Inferior parietal cortex (tissue), 1 donor: ENCODE measurements around the gene PLA2R1.

Experiments
- DNase-seq: peaks from one replicate; pipeline ENCODE4 v3.0.0-alpha.2; 2016; ENCODE audit errors: extremely low spot score

The PLA2R1 gene

DNA sequence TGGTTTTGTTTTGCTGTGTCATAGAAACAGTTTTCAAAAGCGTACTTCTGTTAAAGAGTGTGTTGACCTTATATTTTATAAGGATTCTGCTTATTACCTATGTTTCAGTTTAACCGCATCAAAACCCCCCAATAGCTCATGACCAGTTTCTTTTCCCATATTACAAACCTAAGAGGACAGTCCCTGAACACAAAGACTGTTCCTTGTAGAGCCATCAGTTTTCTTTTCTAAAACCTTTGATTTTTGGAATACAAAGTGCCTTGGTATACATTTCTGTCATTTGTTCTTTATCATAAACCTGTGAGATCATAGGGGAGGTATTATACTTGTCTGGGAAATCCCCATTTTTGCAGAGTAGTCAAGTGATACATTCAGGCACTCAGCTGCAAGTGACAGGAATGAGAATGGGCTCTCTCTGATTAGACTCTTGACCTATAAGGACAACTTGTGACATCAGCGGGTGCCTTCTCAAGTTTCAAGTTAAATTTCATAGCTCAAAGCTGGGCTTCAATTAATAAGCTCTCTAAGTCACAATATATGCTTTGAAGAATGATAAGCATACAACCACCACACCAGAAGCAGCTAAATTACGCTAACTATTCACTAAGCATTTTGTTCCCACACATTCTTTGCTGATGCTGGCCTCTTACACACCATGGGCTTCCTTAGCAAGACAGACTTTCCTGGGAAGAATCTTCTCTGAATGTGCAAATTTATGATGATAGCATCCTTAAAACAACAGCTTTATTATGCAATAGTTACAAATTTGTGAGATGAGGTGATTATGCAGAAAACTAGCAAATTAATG, 167.0 kb downstream of the PLA2R1 start:
- no peak for DNase-seq

DNA sequence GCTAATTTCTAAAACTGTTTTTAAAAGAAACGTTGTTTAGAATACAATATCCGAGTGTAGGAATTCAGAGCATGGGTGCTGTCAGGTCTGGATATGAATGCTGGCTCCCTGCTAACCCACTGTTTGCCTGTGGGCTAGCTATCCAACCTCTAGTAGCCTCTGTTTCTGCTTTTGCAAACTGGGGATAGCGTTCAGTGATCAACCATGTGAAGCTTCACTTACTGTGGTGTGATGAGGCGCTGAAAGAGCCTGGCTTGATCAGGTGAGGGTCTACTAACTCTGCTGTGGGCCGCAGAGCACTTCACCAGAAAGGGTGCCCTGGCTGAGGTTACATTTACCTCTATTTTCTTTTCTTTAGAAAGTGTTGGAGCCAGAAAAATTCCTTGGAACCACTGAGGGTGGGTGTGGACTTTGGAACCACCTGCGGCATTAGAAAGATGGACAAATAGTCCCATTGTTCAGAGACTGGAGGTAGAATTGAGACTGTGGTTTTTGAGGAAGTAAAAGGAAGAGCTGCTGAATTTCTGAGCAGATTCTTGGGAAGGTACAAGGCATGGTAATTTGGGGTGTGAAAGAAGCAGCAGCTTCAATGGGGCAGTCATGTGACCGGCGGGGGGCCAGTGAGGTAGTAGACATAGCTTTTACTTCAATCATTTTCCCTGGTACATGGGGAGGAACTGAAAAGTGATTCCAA, 168.1 kb downstream of the PLA2R1 start:
- DNase-seq, result no peak

DNA sequence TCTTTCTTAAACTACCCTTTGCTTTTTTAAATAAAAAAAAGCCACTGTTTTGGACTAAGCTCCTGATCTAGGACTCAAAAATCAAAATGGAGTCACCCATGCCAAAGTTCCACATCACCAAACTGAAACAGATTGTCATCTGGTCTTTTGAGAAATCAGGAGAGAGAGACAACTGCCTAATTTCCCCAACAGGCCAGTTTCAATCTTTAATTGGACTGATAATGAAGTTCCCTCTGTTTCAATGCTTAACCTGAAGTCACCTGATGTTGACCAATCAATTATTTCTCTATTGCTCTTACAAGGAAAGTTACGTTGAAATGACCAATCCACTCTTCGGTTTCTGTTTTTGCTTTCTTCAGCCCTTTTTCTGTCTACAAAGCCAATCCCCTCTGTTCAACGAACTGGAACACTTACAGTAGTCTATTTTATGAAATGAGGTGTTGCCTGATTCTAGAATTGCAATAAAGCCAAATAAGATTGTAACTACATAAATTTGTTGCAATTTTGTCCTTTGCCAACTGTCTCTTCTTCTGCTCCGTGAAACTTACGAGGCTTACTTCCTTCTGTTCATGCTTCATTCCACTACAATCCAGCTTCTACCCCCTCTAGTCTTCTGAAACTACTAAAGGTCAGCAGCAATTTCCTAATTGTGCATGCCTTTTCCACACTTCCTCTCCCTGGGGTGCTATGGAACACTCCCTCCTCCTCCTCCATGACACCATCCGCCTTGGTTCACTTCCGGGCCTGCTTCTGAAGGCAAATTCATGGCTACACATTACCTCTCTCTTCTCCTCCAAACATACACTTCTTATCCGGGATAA, 169.2 kb downstream of the PLA2R1 start:
- DNase-seq, result no peak

DNA sequence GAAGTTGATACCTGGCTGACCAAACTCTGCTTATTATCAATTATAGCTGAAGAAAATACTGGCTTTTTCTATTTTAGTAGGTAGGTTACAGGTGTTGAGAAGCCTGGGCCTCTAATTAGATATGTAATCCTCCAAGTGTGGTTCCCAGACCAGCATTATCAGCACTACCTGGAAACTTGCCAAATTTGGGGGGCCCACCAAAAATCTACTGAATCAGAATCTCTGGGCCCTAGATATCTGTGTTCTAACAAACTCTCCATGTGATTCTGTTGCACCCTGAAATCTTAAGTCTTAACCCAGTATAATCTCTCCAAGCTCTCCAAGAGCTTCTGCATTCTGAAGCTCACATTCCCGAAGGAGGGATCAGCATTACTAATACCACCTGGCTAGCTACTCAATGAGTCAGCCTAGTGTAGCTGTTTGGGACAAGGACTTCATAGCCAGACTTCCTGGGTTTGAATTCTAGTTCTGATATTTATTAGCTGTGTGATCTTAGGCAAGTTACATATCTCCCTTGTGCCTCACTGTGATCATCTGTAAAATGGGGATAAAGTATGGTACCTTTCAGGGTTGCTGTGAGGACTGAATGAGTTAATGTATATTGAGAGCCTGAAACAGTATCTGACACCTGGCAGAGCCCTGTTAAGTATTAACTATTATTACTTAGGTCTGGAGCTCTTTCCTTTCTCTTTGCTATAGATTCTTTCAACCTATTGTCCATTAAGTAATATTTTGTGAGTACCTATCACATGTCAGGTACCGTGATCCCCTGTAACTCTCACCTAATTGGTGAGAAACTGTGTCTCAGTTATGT, 170.3 kb downstream of the PLA2R1 start:
- DNase-seq, result no peak

DNA sequence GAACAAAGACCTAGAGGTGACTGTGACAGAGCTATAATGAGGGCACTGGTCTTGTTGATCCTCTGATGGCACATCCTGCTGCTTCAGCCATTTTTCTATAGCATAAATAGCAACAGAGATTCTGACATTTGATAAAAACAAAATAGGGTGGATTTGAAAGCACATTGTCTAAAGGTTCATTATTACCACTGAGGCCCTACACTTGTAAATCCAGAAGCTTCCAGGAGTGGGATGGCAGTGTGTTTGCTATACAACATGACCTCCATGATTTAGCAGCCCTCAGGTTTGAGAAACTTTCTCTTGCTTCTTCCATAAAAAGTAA, 171.2 kb downstream of the PLA2R1 start:
- no peak for DNase-seq

DNA sequence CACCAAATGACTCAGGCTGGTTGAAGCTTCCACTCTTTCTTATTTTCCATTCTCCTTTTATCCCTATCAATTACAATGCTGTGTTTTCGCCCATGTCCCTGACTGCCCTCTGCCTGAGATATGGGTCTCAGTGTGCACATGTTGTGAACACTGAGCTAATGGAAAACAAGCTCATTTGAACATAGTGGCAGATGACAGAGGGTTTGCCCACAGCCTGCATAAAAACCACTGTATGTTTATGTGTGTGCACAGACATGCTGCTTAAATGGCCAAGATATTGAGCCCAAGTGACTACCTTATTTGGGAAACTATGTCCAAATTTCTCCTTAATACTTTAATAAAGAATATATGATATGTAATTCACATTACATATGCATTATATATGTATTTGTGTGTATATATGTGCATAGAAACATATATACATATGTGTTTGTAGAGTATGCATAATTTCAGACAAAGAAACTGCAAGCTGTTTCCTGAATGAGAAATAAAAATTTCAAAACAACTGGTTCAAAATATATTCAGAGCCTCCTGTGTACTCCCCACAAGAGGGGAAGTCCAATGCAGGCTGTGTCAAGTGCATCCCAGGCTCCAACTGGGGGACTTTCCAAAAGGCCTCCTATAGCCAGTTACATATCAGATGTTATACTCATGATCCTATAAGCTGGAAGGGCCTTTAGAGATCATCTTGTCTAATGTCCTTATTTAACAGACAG, 171.7 kb downstream of the PLA2R1 start:
- DNase-seq, result no peak

DNA sequence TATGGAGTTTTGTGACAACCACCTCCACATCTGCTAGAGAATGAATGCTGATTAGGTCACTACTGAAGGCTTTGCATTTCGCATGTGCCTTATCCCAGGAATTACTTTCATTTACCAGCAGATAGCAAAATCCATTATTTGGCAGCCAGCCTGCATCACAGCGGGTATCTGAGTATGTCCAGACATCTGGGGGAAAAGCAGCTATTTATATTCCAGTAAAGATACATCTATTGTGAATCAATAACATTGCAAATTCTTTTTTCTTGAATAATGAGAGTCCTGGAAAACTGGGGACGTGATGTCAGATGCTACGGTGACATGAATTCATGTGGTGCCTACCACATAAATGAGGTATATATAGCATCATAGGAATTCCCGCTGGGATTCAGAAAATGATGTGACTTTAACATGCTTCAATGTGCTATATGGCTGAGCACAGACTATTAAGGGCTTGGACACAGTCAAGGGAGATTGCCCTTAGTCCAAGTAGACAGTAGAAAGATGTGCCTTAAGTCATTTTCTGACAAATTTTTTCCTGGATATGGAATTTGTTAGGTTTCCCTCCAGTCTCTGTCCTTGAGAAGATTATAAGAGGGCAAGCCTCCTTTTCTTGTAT, 180.2 kb downstream of the PLA2R1 start:
- DNase-seq, result no peak
